Karpas-422 (cell line): ENCODE data around the gene ADARB2. TPM values are rescaled to one million over a fixed set of nuclear protein-coding genes. Genes with fewer than 3 reads are reported as not detected.

Source experiments
- DNase-seq: peaks from one replicate; pipeline ENCODE4 v3.0.0-alpha.2; 2015
- H2AFZ ChIP-seq: fragments of 200-600 bp; sonication (generic); 2 replicates; pipeline ENCODE4 v1.6.1; 2014; ENCODE audit warnings: antibody characterized with exemption, low read length, mixed read lengths
- H3K27ac ChIP-seq: fragments of 200-600 bp; sonication (generic); 2 replicates; pipeline ENCODE4 v1.5.1; 2014; ENCODE audit warnings: mild to moderate bottlenecking, low read length, moderate library complexity
- H3K27me3 ChIP-seq: fragments of 200-600 bp; sonication (generic); 2 replicates; pipeline ENCODE4 v1.6.1; 2014; ENCODE audit warnings: low read length, mixed read lengths
- H3K36me3 ChIP-seq: fragments of 200-600 bp; sonication (generic); 2 replicates; pipeline ENCODE4 v1.6.1; 2014; ENCODE audit warnings: low read length, mixed read lengths; ENCODE audit not compliant: insufficient read depth
- H3K4me1 ChIP-seq: fragments of 200-600 bp; sonication (generic); 2 replicates; pipeline ENCODE4 v1.6.1; 2014; ENCODE audit warnings: mild to moderate bottlenecking, low read length, mixed read lengths
- H3K4me2 ChIP-seq: fragments of 200-600 bp; sonication (generic); 2 replicates; pipeline ENCODE4 v1.6.1; 2014; ENCODE audit warnings: low read length, low read depth, mild to moderate bottlenecking; ENCODE audit not compliant: poor library complexity, severe bottlenecking
- H3K4me3 ChIP-seq: fragments of 200-600 bp; sonication (generic); 2 replicates; pipeline ENCODE4 v1.5.1; 2014; ENCODE audit warnings: mild to moderate bottlenecking, antibody characterized with exemption, low read length, mixed read lengths
- H3K79me2 ChIP-seq: fragments of 200-600 bp; sonication (generic); 2 replicates; pipeline ENCODE4 v1.6.1; 2014; ENCODE audit warnings: mild to moderate bottlenecking, low read length, mixed read lengths
- H3K9ac ChIP-seq: fragments of 200-600 bp; sonication (generic); 2 replicates; pipeline ENCODE4 v1.6.0; 2014; ENCODE audit warnings: low read length
- H3K9me2 ChIP-seq: fragments of 200-600 bp; sonication (generic), shearing (Covaris generic); replicated peaks from 2 replicates; pipeline ENCODE4 v1.6.0; 2014; ENCODE audit warnings: mild to moderate bottlenecking, low read length, moderate library complexity; ENCODE audit not compliant: insufficient read depth
- H3K9me3 ChIP-seq: fragments of 300-700, 200-600 bp; sonication (generic); 2 replicates; pipeline ENCODE4 v1.6.1; 2014; ENCODE audit warnings: low read length, mixed read lengths
- H4K20me1 ChIP-seq: fragments of 200-600 bp; sonication (generic); 2 replicates; pipeline ENCODE4 v1.6.1; 2014; ENCODE audit warnings: mild to moderate bottlenecking, antibody characterized with exemption, low read length, low read depth; ENCODE audit not compliant: insufficient read depth
- total RNA-seq: library from RNA; depleted of rRNA; stranded (reverse); fragments of >200 nt; shearing (Covaris generic); gene quantifications from 2 replicates; pipeline ENCODE4 v1.2.3, GENCODE V29; 2014; ENCODE audit warnings: low replicate concordance

Gene ADARB2
- total RNA-seq, 1 experiment from 2014 or later = not detected

DNA sequence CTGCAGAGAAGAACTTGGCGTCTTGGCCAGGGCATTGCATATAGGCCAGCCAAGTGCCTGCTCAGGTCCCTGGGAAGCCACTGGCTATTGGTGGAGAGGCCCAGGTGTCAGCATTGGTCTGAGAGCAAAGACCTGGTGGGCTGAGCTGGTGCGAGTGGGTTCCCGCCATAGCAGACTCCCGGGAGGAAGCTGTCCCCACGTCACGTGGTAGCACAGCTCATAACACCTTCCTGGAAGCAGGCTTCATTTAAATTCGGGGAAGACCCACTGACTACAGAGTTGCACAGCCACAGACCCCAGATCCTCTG is 550.7 kb downstream of the ADARB2 start:
- H3K27me3 ChIP-seq = no peaks in the 10 kb centered on the region
- H3K9me2 ChIP-seq = no peaks in the 10 kb centered on the region
- H3K36me3 ChIP-seq = no peaks in the 10 kb centered on the region
- no peak overlapping the region for H3K9ac ChIP-seq
- H3K79me2 ChIP-seq = no peaks in the 10 kb centered on the region
- H3K4me1 ChIP-seq = no peaks in the 10 kb centered on the region
- no peak overlapping the region for H2AFZ ChIP-seq
- no peak overlapping the region for H3K4me3 ChIP-seq
- no peaks in the 10 kb centered on the region for H3K9me3 ChIP-seq
- no peak overlapping the region for H3K27ac ChIP-seq
- no peak for DNase-seq
- H4K20me1 ChIP-seq = no peaks in the 10 kb centered on the region
- no peak overlapping the region for H3K4me2 ChIP-seq

DNA sequence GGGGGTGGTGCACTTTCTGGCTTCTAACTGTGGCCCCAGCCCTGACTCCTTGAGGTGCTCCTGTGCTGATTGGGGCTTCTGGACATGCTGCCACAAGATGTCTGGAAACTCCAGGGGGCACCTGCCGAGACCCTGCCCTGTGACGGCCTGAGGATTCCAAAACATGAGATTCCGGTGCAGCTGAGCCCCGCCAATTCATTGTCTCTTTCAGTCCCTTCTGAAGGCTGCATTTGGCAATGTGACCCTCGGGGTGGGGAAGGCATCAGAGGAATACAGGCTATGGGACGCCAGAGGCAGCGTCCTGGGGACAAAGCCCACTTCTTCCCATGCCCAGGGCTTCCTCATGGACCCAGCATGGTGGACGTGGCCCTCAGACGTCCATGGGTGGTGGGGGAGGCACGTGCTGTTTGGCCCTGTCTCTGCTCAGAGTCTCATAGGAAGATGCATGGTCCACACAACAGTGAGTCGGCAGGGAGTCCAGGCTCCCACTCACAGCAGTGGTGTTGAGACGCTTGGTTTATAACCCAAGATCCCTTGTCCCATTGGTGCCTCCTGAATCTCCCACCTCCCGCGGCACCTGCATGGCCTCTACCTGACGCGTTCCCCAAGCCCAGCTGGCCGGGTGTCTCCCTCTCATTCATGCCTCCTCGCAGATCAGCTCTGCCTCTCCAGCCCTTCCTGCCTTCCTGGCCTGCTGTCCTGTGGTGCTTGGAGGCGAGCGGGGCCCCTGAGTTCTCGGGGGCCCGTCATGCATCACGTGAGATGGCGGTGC is 551.2 kb downstream of the ADARB2 start:
- Histone ChIP-seq H4K20me1 (no peaks in the 10 kb centered on the region), H3K27ac (no peak overlapping the region), H3K9ac (no peak overlapping the region), H3K9me3 (no peaks in the 10 kb centered on the region), H3K9me2 (no peaks in the 10 kb centered on the region), H3K4me1 (no peaks in the 10 kb centered on the region), H3K27me3 (no peaks in the 10 kb centered on the region), H3K36me3 (no peaks in the 10 kb centered on the region), H3K4me2 (no peak overlapping the region), H2AFZ (no peak overlapping the region), H3K79me2 (no peaks in the 10 kb centered on the region), H3K4me3 (no peak overlapping the region)
- no peak for DNase-seq

DNA sequence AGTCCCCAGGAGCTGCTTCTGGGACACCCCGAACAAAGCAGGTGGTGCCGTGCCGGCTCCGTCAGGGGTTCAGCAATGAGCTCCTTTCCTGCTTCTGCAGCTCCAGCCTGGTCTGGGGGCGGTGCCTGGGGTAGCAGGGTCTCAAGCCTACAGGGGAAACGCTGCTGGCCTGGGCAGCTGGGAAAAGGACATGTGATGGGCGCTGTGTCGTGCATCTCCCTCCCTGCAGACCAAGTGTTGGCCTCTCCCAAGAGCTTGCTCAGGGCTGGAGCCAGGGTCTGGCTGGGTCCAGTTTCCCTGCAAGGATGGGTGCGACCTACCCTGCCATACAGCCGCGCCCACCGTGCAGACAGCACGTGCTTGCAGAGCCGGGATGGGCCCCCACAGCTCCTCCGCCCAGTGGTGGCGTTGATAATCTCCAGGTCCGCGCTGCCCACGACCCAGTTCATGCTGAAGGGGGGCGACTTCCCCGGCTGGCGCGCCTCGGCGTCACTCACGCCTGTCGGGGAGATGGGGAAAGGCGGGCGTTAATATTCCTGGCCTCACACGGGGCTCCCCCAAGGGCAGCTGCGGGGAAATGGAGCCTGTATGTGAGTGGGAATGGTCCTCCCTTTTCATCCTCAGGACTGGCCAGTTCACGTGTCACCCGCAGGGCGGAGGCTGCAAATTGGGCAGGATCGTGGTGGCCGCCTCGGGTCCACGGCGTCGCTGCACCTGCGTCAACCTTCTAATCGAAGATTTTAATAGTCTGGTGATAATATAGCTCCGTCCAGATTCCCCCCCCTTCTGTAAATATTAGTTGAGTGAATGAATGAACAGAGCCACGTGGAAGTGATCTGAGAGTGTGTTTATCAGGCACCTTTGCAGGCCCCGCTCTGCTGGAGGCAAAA is 552.5 kb downstream of the ADARB2 start:
- H3K27ac ChIP-seq = no peak overlapping the region
- H3K9me3 ChIP-seq = no peaks in the 10 kb centered on the region
- no peak overlapping the region for H3K4me3 ChIP-seq
- H3K27me3 ChIP-seq = no peaks in the 10 kb centered on the region
- H4K20me1 ChIP-seq = no peaks in the 10 kb centered on the region
- H3K9ac ChIP-seq = no peak overlapping the region
- H3K4me2 ChIP-seq = no peak overlapping the region
- H2AFZ ChIP-seq = no peak overlapping the region
- DNase-seq = no peak
- H3K9me2 ChIP-seq = no peaks in the 10 kb centered on the region
- H3K79me2 ChIP-seq = no peaks in the 10 kb centered on the region
- H3K36me3 ChIP-seq = no peaks in the 10 kb centered on the region
- H3K4me1 ChIP-seq = no peaks in the 10 kb centered on the region

DNA sequence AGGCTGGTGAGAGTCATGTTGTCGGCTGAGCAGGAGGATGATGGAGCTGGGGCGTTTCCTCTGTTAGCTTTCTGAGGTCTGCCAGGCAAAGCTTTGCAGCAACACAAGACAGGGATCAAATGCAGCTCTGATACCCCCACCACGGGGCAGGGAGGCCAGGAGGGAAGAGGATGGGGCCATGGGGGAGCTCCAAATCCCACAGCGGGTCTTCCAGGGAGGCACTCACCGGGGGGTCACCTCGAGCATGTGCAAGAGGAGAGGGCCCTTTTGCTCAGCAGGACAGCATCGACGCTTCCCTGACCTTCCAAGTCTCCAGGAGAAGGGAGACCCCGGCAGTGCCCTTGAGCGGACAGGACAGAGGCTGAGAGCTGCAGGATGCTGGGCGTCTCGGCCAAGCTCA is 553.6 kb downstream of the ADARB2 start:
- no peak overlapping the region for H3K4me3 ChIP-seq

DNA sequence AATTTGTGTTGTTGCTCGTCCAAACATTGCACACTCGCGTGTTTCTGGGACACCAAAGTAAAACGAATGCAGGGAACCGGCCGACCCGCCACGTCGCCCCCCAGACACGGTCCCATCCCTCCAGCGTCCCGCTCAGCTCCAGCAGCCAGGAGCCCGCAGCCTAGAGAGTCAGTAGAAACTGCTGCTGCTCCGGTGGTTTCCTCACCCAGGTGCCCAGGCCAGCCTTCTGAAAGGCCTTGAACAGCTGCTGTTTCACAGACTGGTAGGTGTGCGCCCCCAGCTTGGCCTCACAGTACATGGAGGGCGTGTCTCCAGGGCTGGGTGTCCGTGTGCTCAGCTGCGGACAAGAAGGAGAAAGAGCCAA is 554.3 kb downstream of the ADARB2 start:
- Histone ChIP-seq H3K79me2 (no peaks in the 10 kb centered on the region), H3K4me2 (no peak overlapping the region), H3K9ac (no peak overlapping the region), H3K27me3 (no peaks in the 10 kb centered on the region), H3K27ac (no peak overlapping the region), H3K4me3 (no peak overlapping the region), H4K20me1 (no peaks in the 10 kb centered on the region), H3K4me1 (no peaks in the 10 kb centered on the region), H3K9me2 (no peaks in the 10 kb centered on the region), H2AFZ (no peak overlapping the region), H3K9me3 (no peaks in the 10 kb centered on the region), H3K36me3 (no peaks in the 10 kb centered on the region)
- no peak for DNase-seq

More for the DNA sequence above, 553.6 kb downstream of the ADARB2 start:
- Histone ChIP-seq H3K36me3 (no peaks in the 10 kb centered on the region), H3K79me2 (no peaks in the 10 kb centered on the region), H3K4me2 (no peak overlapping the region), H3K27ac (no peak overlapping the region), H3K27me3 (no peaks in the 10 kb centered on the region), H4K20me1 (no peaks in the 10 kb centered on the region), H3K4me1 (no peaks in the 10 kb centered on the region), H3K9ac (no peak overlapping the region), H3K9me2 (no peaks in the 10 kb centered on the region), H2AFZ (no peak overlapping the region), H3K9me3 (no peaks in the 10 kb centered on the region)
- no peak for DNase-seq

DNA sequence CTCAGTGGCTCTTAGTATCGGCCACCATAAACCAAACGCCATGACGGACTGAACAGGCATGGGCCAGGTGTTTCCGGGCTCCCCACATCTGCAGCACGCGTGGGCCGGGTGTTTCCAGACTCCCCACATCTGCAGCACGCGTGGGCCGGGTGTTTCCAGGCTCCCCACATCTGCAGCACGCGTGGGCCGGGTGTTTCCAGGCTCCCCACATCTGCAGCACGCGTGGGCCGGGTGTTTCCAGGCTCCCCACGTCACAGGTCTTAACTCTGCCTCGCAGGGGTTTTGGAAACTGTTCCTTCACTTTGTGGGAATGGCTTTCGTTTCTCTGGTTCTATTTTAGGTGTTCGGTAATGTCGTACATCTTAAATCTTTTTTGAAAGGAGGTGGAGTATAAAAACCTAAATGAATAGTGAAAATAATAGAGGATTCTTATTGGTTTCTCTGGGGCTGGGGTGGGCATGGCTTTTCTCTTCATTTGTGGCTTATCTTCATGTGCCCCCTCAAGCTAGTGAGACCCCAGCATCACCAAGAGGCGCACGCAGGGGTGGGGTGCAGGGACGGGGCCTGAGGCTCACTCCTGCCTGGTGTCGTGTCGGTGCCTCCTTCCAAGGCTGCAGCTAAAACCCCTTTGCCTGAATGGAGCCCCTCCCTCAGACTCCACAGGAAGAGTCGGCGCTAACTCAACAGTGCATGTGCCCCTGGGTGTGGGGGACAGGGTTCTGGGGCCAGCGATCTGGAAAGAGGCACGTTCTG is 554.9 kb downstream of the ADARB2 start:
- no peaks in the 10 kb centered on the region for H3K4me1 ChIP-seq
- no peaks in the 10 kb centered on the region for H4K20me1 ChIP-seq
- H2AFZ ChIP-seq = no peak overlapping the region
- no peak overlapping the region for H3K4me3 ChIP-seq
- no peak overlapping the region for H3K27ac ChIP-seq
- H3K79me2 ChIP-seq = no peaks in the 10 kb centered on the region
- no peaks in the 10 kb centered on the region for H3K36me3 ChIP-seq
- H3K27me3 ChIP-seq = no peaks in the 10 kb centered on the region
- no peaks in the 10 kb centered on the region for H3K9me2 ChIP-seq
- no peaks in the 10 kb centered on the region for H3K9me3 ChIP-seq
- no peak for DNase-seq
- H3K9ac ChIP-seq = no peak overlapping the region
- H3K4me2 ChIP-seq = no peak overlapping the region

DNA sequence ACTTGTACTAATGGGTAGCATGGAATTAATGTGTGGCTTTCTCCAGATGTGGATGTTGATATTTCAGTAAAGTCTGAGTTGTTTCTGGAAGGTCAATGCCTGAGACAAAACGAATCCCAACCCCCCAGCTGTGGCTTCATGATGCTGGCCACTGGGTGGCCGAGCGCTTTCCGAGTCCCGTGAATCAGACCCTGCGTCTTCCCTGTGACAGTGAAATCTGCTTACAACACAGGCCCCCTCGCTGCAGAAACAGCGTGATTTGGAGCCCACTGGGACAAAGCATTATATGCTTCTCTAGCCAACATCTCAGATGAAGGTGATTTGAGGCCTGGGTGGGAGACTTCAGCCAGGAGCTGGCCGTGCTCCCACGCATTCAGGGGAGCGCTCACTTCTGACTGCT is 556.5 kb downstream of the ADARB2 start:
- no peaks in the 10 kb centered on the region for H3K79me2 ChIP-seq
- no peak overlapping the region for H2AFZ ChIP-seq
- no peak overlapping the region for H3K27ac ChIP-seq
- H4K20me1 ChIP-seq = no peaks in the 10 kb centered on the region
- no peaks in the 10 kb centered on the region for H3K36me3 ChIP-seq
- DNase-seq = no peak
- no peak overlapping the region for H3K9ac ChIP-seq
- H3K9me3 ChIP-seq = no peaks in the 10 kb centered on the region
- no peaks in the 10 kb centered on the region for H3K27me3 ChIP-seq
- H3K9me2 ChIP-seq = no peaks in the 10 kb centered on the region
- H3K4me2 ChIP-seq = no peak overlapping the region
- no peak overlapping the region for H3K4me3 ChIP-seq
- no peaks in the 10 kb centered on the region for H3K4me1 ChIP-seq

DNA sequence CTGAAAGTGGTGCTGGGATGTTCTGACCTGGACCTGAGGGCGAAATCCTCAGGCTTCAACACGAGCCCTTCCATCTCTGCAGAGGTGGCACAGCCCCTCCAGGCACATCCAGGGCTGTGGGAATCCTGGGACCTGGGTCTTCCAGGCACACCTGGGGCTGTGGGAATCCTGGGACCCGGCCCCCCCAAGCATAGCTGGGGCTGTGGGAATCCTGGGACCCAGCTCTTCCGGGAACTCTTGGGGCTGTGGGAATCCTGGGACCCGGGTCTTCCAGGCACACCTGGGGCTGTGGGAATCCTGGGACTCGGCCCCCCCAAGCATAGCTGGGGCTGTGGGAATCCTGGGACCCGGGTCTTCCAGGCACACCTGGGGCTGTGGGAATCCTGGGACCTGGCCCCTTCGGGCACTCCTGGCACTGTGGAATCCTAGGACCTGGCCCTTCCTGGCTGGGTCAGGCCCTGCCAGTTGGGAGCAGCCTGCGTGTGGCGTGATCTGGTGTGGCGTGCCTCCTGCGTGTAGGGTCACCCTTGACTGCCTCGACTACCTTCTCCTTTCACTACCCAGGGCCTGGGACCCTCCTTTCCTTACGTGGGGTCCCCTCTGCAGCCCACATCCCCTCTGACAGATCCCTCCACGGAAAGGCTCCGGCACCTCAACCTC is 557.1 kb downstream of the ADARB2 start:
- no peak for DNase-seq
- H3K4me3 ChIP-seq = no peak overlapping the region
- H3K27ac ChIP-seq = no peak overlapping the region
- no peak overlapping the region for H2AFZ ChIP-seq
- H4K20me1 ChIP-seq = no peaks in the 10 kb centered on the region
- H3K9ac ChIP-seq = no peak overlapping the region
- no peak overlapping the region for H3K4me2 ChIP-seq
- no peaks in the 10 kb centered on the region for H3K4me1 ChIP-seq
- no peaks in the 10 kb centered on the region for H3K27me3 ChIP-seq
- no peaks in the 10 kb centered on the region for H3K9me3 ChIP-seq
- no peaks in the 10 kb centered on the region for H3K9me2 ChIP-seq
- no peaks in the 10 kb centered on the region for H3K79me2 ChIP-seq
- H3K36me3 ChIP-seq = no peaks in the 10 kb centered on the region
